Ovary (tissue), 9 donors: ENCODE results near the gene TMEM151B. TPM values are rescaled to one million over a fixed set of nuclear protein-coding genes. Genes with fewer than 3 reads are reported as not detected.

Experiments used
- DNase-seq, 5 donors: peaks; one replicate each; pipeline ENCODE4 v3.0.0-alpha.2; 2019 to 2020
- H3K27ac ChIP-seq, 2 donors: fragments of 200-600 bp; one replicate each; pipeline versions ENCODE4 v1.5.1 to v1.8.0; 2019 to 2022
- H3K27me3 ChIP-seq: fragments of 200-600 bp; one replicate; pipeline ENCODE4 v1.8.0; 2022
- H3K36me3 ChIP-seq: fragments of 200-600 bp; sonication (generic); one replicate; pipeline ENCODE4 v1.5.1; 2019
- H3K4me1 ChIP-seq: one replicate; pipeline ENCODE4 v1.8.1; 2013; ENCODE audit warnings: mild to moderate bottlenecking, moderate library complexity; ENCODE audit not compliant: insufficient read depth
- H3K4me3 ChIP-seq: fragments of 200-600 bp; sonication (generic); one replicate; pipeline ENCODE4 v1.5.1; 2017
- H3K9me3 ChIP-seq, 2 donors: fragments of 200-600 bp in 1 of 2; sonication (generic) in 1 of 2; one replicate each; pipeline versions ENCODE4 v1.5.1 to v1.8.1; 2013 to 2019; ENCODE audit warnings: mild to moderate bottlenecking in 1 of 2, moderate library complexity in 1 of 2
- CTCF ChIP-seq, 3 donors: fragments of 450-650 bp in 2 of 3; fragments of 200-600 bp in 1 of 3; IDR thresholded peaks; one replicate each; pipeline versions ENCODE4 v1.5.1 to v1.8.0; 2016 to 2022; ENCODE audit warnings: antibody characterized with exemption in 3 of 3, mild to moderate bottlenecking in 1 of 3
- EP300 ChIP-seq: sonication (generic); formaldehyde crosslinking; IDR thresholded peaks from one replicate; pipeline ENCODE4 v1.6.1; 2017; ENCODE audit warnings: antibody characterized with exemption
- POLR2A ChIP-seq: fragments of 450-650 bp; IDR thresholded peaks from one replicate; pipeline ENCODE4 v1.6.1; 2017; ENCODE audit warnings: antibody characterized with exemption, mild to moderate bottlenecking, moderate library complexity
- WGBS, 3 donors: extraction: QIAGEN DNeasy Blood & Tissue Kit in 1 of 3; methylation state at CpG; one replicate each; pipeline versions ENCODE4 v1.1.5 to v1.1.7; 2013 to 2017; 5-methylcytosine and 5-hydroxymethylcytosine counted together
- intact Hi-C, 4 donors: fragments of 100-400 bp; cut with DNase I; formaldehyde crosslinking; loops; one replicate each; pipeline versions ENCODE4 v1.11.0 to v1.15.1; 2022 to 2023
- polyA plus RNA-seq, 2 donors: library from polyadenylated mRNA; stranded (reverse); fragments of 200-250 nt in 1 of 2; fragments of 350-450 nt in 1 of 2; fragmentation: Illumina TruSeq in 1 of 2; extraction: RNeasy Lipid Tissue Mini Kit (QIAGEN cat#74804) in 1 of 2; gene quantifications; one replicate each; pipeline ENCODE4 v1.2.3, GENCODE V29; 2013 to 2014
- total RNA-seq, 7 donors: library from RNA; depleted of rRNA in 2 of 7; stranded (reverse); fragments of >200 nt in 2 of 7; fragmentation: NEBNext Ultra II Directional in 3 of 7; extraction: Animal tissue kit (Norgen Biotek cat#: 25700) in 3 of 7; gene quantifications; one replicate each; pipeline versions ENCODE4 v1.1.0 to v1.2.4, GENCODE V29; 2016 to 2023
- donor health status: DM: no; HTN: no; CAD: no; lungs with moderate emphysema.
- donor health status: DM: no; HTN: no; CAD: no.
- donor health status: Bipolar disorder and iron deficiency.
- donor health status: DM: yes; HTN: yes; CAD: no.
- donor health status: DM: no; HTN: no; CAD: no.
- donor health status: DM: yes; HTN: yes; CAD: no.

TMEM151B gene
- total and polyA plus RNA-seq, 9 donors = under 0.01 to 0.12 (median 0.05) TPM; not detected in 4

- H3K4me1 ChIP-seq = no peaks in the 10 kb centered on the region
- H3K36me3 ChIP-seq = no peaks in the 10 kb centered on the region
- intact Hi-C loops = loop anchor here in 2 of 4 donors (10.0 kb wide), 3 partner anchors 158 to 238 kb away; no protein-coding TSS in a partner anchor
- H3K4me3 ChIP-seq = no peak overlapping the region
- no peaks in the 10 kb centered on the region for H3K27me3 ChIP-seq
- no peak for DNase-seq
- no peak overlapping the region for H3K27ac ChIP-seq
- TF ChIP-seq POLR2A (no peak), CTCF (IDR thresholded peaks at IDR 0.05) (no peak), EP300 (no peak)
- no peaks in the 10 kb centered on the region for H3K9me3 ChIP-seq
- 54 to 64% (median 58%) methylated on average over 7 of the region's 7 CpGs for WGBS, 3 donors
Observed at GRCh38 chr6:44332585-44332984, 62.3 kb downstream of the TMEM151B start.

GRCh38 chr6:44333273-44333919, 63.1 kb downstream of the TMEM151B start:
- Histone ChIP-seq H3K27me3 (no peaks in the 10 kb centered on the region), H3K27ac (no peak overlapping the region), H3K9me3 (no peaks in the 10 kb centered on the region), H3K4me1 (no peaks in the 10 kb centered on the region), H3K4me3 (no peak overlapping the region), H3K36me3 (no peaks in the 10 kb centered on the region)
- WGBS, 3 donors = 75 to 83% (median 76%) methylated on average over 11 of the region's 11 CpGs
- intact Hi-C loops = loop anchor here in 2 of 4 donors (10.0 kb wide), 3 partner anchors 159 to 239 kb away; no protein-coding TSS in a partner anchor
- no peak for DNase-seq
- TF ChIP-seq CTCF (IDR thresholded peaks at IDR 0.05) (no peak), POLR2A (no peak), EP300 (no peak)

- H3K27ac ChIP-seq = no peak overlapping the region
- no peaks in the 10 kb centered on the region for H3K4me1 ChIP-seq
- intact Hi-C loops = loop anchor here in 2 of 4 donors (10.0 kb wide), 3 partner anchors 159 to 239 kb away; no protein-coding TSS in a partner anchor
- no peaks in the 10 kb centered on the region for H3K9me3 ChIP-seq
- TF ChIP-seq POLR2A (no peak), EP300 (no peak), CTCF (IDR thresholded peaks at IDR 0.05) (no peak)
- no peak for DNase-seq
- H3K4me3 ChIP-seq = no peak overlapping the region
- H3K27me3 ChIP-seq = no peaks in the 10 kb centered on the region
- H3K36me3 ChIP-seq = no peaks in the 10 kb centered on the region
- WGBS, 3 donors = 86 to 93% (median 91%) methylated on average over 5 of the region's 5 CpGs
Observed at GRCh38 chr6:44333942-44334341, 63.7 kb downstream of the TMEM151B start.

- DNase-seq = no peak
- H3K4me3 ChIP-seq = no peak overlapping the region
- TF ChIP-seq POLR2A = no peak
- TF ChIP-seq EP300 = no peak
- no peak for TF ChIP-seq CTCF (IDR thresholded peaks at IDR 0.05)
- no peaks in the 10 kb centered on the region for H3K4me1 ChIP-seq
- WGBS, 3 donors = 41 to 49% (median 43%) methylated on average over 1 of the region's 1 CpG
- intact Hi-C loops = loop anchor here in 2 of 4 donors (10.0 kb wide), 3 partner anchors 161 to 241 kb away; no protein-coding TSS in a partner anchor
- H3K9me3 ChIP-seq = no peaks in the 10 kb centered on the region
- no peaks in the 10 kb centered on the region for H3K36me3 ChIP-seq
- H3K27ac ChIP-seq = no peak overlapping the region
- no peaks in the 10 kb centered on the region for H3K27me3 ChIP-seq
Observed at GRCh38 chr6:44335631-44336030, 65.4 kb downstream of the TMEM151B start.
